Activated naive CD8-positive, alpha-beta T cell treated with anti-CD3 and anti-CD28 coated beads, Interleukin-2, amount 50 U/mL, for 24 hours (primary cell): ENCODE data around the gene TTLL11.
"Not testable (repeated sequence)": the region's sequence is repeated elsewhere in the genome, so short reads cannot be mapped to it uniquely, and the experiment has no call there.

Experiments used
- ATAC-seq: fragments of 150-1000 bp; cut with Tn5 transposase; one replicate; pipeline ENCODE4 v1.10.0; 2021
- DNase-seq: peaks from one replicate; pipeline ENCODE4 v3.0.0; 2021
- H3K27ac Mint-ChIP-seq: one replicate; pipeline ENCODE4 v1.8.0; 2021; ENCODE audit warnings: mild to moderate bottlenecking, mixed read lengths
- H3K27me3 Mint-ChIP-seq: one replicate; pipeline ENCODE4 v1.8.0; 2021; ENCODE audit warnings: mixed read lengths
- H3K36me3 Mint-ChIP-seq: one replicate; pipeline ENCODE4 v1.8.0; 2021; ENCODE audit warnings: low read depth, mixed read lengths
- H3K4me1 Mint-ChIP-seq: one replicate; pipeline ENCODE4 v1.8.0; 2021; ENCODE audit warnings: mixed read lengths
- H3K4me3 Mint-ChIP-seq: one replicate; pipeline ENCODE4 v1.8.0; 2021; ENCODE audit warnings: mild to moderate bottlenecking, moderate library complexity, mixed read lengths
- H3K9me3 Mint-ChIP-seq: one replicate; pipeline ENCODE4 v1.8.0; 2021; ENCODE audit warnings: mixed read lengths

The TTLL11 gene

GRCh38 chr9:121985792-121986494, 107.2 kb downstream of the TTLL11 start:
- no peak for DNase-seq
- no peak overlapping the region for H3K27ac Mint-ChIP-seq

GRCh38 chr9:121984726-121985402, 108.2 kb downstream of the TTLL11 start:
- Mint-ChIP-seq H3K36me3 (peaks cover 10% of the 10 kb centered on the region), H3K9me3 (peaks cover 13% of the 10 kb centered on the region), H3K4me1 (no peaks in the 10 kb centered on the region), H3K27me3 (no peaks in the 10 kb centered on the region), H3K27ac (no peak overlapping the region), H3K4me3 (no peak overlapping the region)
- no peak for ATAC-seq
- DNase-seq: no peak

More at GRCh38 chr9:121985792-121986494, 107.2 kb downstream of the TTLL11 start:
- Mint-ChIP-seq H3K4me3 (no peak overlapping the region), H3K27me3 (no peaks in the 10 kb centered on the region), H3K4me1 (no peaks in the 10 kb centered on the region), H3K36me3 (peaks cover 10% of the 10 kb centered on the region), H3K9me3 (peaks cover 9% of the 10 kb centered on the region)
- no peak for ATAC-seq

- no peaks in the 10 kb centered on the region for H3K4me1 Mint-ChIP-seq
- DNase-seq (no peak), ATAC-seq (no peak)
- H3K27me3 Mint-ChIP-seq: no peaks in the 10 kb centered on the region
- no peak overlapping the region for H3K4me3 Mint-ChIP-seq
- peaks cover 13% of the 10 kb centered on the region for H3K9me3 Mint-ChIP-seq
- no peak overlapping the region for H3K27ac Mint-ChIP-seq
- H3K36me3 Mint-ChIP-seq: peaks cover 10% of the 10 kb centered on the region
Measured at GRCh38 chr9:121983736-121984135, 109.4 kb downstream of the TTLL11 start.

- ATAC-seq (no peak), DNase-seq (no peak)
- Mint-ChIP-seq H3K27ac (no peak overlapping the region), H3K36me3 (peaks cover 10% of the 10 kb centered on the region), H3K4me3 (no peak overlapping the region), H3K9me3 (peaks cover 13% of the 10 kb centered on the region), H3K27me3 (no peaks in the 10 kb centered on the region), H3K4me1 (no peaks in the 10 kb centered on the region)
Measured at GRCh38 chr9:121981118-121981883, 111.8 kb downstream of the TTLL11 start.

- not testable (repeated sequence) for H3K4me3 Mint-ChIP-seq, H3K27me3 Mint-ChIP-seq, DNase-seq, ATAC-seq, H3K36me3 Mint-ChIP-seq, H3K4me1 Mint-ChIP-seq, H3K27ac Mint-ChIP-seq
- H3K9me3 Mint-ChIP-seq: peaks cover 13% of the 10 kb centered on the region
Measured at GRCh38 chr9:121980665-121981064, 112.4 kb downstream of the TTLL11 start.

- no peaks in the 10 kb centered on the region for H3K27me3 Mint-ChIP-seq
- no peak for ATAC-seq
- no peaks in the 10 kb centered on the region for H3K4me1 Mint-ChIP-seq
- peaks cover 10% of the 10 kb centered on the region for H3K36me3 Mint-ChIP-seq
- no peak for DNase-seq
- H3K27ac Mint-ChIP-seq: no peak overlapping the region
- H3K9me3 Mint-ChIP-seq: peaks cover 13% of the 10 kb centered on the region
- no peak overlapping the region for H3K4me3 Mint-ChIP-seq
Measured at GRCh38 chr9:121979736-121980135, 113.4 kb downstream of the TTLL11 start.

- DNase-seq (no peak), ATAC-seq (no peak)
- Mint-ChIP-seq H3K27me3 (no peaks in the 10 kb centered on the region), H3K27ac (no peak overlapping the region), H3K4me3 (no peak overlapping the region), H3K4me1 (no peaks in the 10 kb centered on the region), H3K36me3 (peaks cover 4% of the 10 kb centered on the region), H3K9me3 (peaks cover 8% of the 10 kb centered on the region)
Measured at GRCh38 chr9:121976751-121977150, 116.4 kb downstream of the TTLL11 start.

- H3K36me3 Mint-ChIP-seq: no peaks in the 10 kb centered on the region
- no peak for DNase-seq
- H3K9me3 Mint-ChIP-seq: peaks cover 3% of the 10 kb centered on the region
- no peak overlapping the region for H3K4me3 Mint-ChIP-seq
- no peaks in the 10 kb centered on the region for H3K4me1 Mint-ChIP-seq
- no peaks in the 10 kb centered on the region for H3K27me3 Mint-ChIP-seq
- H3K27ac Mint-ChIP-seq: no peak overlapping the region
- no peak for ATAC-seq
Measured at GRCh38 chr9:121975801-121976277, 117.3 kb downstream of the TTLL11 start.

GRCh38 chr9:121974421-121974820, 118.7 kb downstream of the TTLL11 start:
- H3K27me3 Mint-ChIP-seq: no peaks in the 10 kb centered on the region
- peaks cover 2% of the 10 kb centered on the region for H3K36me3 Mint-ChIP-seq
- H3K27ac Mint-ChIP-seq: no peak overlapping the region
- no peaks in the 10 kb centered on the region for H3K4me1 Mint-ChIP-seq
- H3K9me3 Mint-ChIP-seq: no peaks in the 10 kb centered on the region
- ATAC-seq: no peak
- DNase-seq: no peak
- no peak overlapping the region for H3K4me3 Mint-ChIP-seq

- Mint-ChIP-seq H3K36me3 (peaks cover 2% of the 10 kb centered on the region), H3K4me1 (no peaks in the 10 kb centered on the region), H3K27me3 (no peaks in the 10 kb centered on the region), H3K27ac (no peak overlapping the region), H3K4me3 (no peak overlapping the region), H3K9me3 (no peaks in the 10 kb centered on the region)
- ATAC-seq (no peak), DNase-seq (no peak)
Measured at GRCh38 chr9:121972501-121972981, 120.6 kb downstream of the TTLL11 start.

GRCh38 chr9:121968056-121968455, 125.1 kb downstream of the TTLL11 start:
- DNase-seq: no peak
- ATAC-seq: no peak
- Mint-ChIP-seq H3K36me3 (peaks cover 2% of the 10 kb centered on the region), H3K4me1 (no peaks in the 10 kb centered on the region), H3K9me3 (no peaks in the 10 kb centered on the region), H3K4me3 (no peak overlapping the region), H3K27ac (no peak overlapping the region), H3K27me3 (no peaks in the 10 kb centered on the region)

GRCh38 chr9:121966706-121967105, 126.4 kb downstream of the TTLL11 start:
- Mint-ChIP-seq H3K27ac (no peak overlapping the region), H3K9me3 (no peaks in the 10 kb centered on the region), H3K36me3 (peaks cover 2% of the 10 kb centered on the region), H3K4me1 (no peaks in the 10 kb centered on the region), H3K27me3 (no peaks in the 10 kb centered on the region), H3K4me3 (no peak overlapping the region)
- ATAC-seq (no peak), DNase-seq (no peak)

GRCh38 chr9:121963528-121963995, 129.5 kb downstream of the TTLL11 start:
- H3K4me3 Mint-ChIP-seq: no peak overlapping the region
- H3K27me3 Mint-ChIP-seq: no peaks in the 10 kb centered on the region
- peaks cover 4% of the 10 kb centered on the region for H3K4me1 Mint-ChIP-seq
- no peak for DNase-seq
- no peak overlapping the region for H3K27ac Mint-ChIP-seq
- ATAC-seq: no peak
- H3K9me3 Mint-ChIP-seq: no peaks in the 10 kb centered on the region
- H3K36me3 Mint-ChIP-seq: no peaks in the 10 kb centered on the region

- no peaks in the 10 kb centered on the region for H3K9me3 Mint-ChIP-seq
- H3K4me1 Mint-ChIP-seq: peaks cover 11% of the 10 kb centered on the region
- no peak overlapping the region for H3K27ac Mint-ChIP-seq
- H3K36me3 Mint-ChIP-seq: no peaks in the 10 kb centered on the region
- DNase-seq (no peak), ATAC-seq (no peak)
- no peaks in the 10 kb centered on the region for H3K27me3 Mint-ChIP-seq
- H3K4me3 Mint-ChIP-seq: no peak overlapping the region
Measured at GRCh38 chr9:121962421-121962820, 130.7 kb downstream of the TTLL11 start.
